GM12873 (cell line): Measurements from ENCODE around the gene BRCC3.

ENCODE experiments used
- CTCF ChIP-seq: IDR thresholded peaks from 2 replicates; pipeline ENCODE4 v1.5.1; 2012; ENCODE audit warnings: low read depth, mild to moderate bottlenecking, moderate library complexity, low read length, control low read depth; ENCODE audit not compliant: insufficient read depth; ENCODE audit errors: missing control alignments

BRCC3 gene

DNA sequence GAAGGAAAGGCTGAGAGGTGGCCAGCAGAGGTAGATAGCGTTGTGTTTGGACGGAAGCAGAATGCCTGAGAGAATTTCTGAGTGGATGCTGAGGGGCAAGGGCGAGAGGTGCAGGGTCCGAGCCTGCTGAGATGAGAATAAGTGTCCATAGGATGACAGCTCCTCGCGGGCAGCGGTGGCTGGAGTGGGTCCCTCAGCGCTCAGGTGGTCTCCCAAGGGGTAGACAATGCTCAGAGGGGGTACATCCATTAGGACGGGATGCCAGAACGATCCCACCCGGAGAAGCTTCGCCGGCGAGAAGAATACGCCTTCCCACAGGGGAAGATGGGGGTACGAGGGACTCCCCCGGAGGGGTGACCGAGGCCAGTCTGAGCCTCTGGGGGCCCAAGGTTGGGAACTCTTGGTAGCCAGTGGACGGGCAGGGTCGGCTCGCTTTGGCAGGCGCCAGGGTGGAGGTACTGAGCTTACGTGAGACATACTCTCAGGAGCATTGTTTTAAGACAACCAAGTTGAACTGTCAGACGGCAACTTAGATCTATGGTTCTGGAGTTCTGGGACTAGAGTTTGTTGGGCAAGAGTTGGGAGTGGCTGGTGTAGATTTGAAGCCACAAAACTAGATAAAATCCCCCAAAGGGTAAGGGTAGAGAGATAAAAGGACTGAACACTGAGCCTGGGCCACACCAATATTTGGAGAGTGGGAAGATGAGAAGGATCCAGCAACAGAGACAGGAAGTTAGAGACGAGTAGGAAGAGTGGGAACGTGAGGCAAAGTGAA, 15.8 kb downstream of the BRCC3 start:
- no peak for TF ChIP-seq CTCF

GRCh38 chrX:155094468-155095061, 23.3 kb downstream of the BRCC3 start:
- TF ChIP-seq CTCF, result peak; percentile 67

GRCh38 chrX:155105919-155106318, 34.6 kb downstream of the BRCC3 start:
- TF ChIP-seq CTCF, result no peak

- no peak for TF ChIP-seq CTCF
Measured at GRCh38 chrX:155108427-155108826, 37.1 kb downstream of the BRCC3 start.

DNA sequence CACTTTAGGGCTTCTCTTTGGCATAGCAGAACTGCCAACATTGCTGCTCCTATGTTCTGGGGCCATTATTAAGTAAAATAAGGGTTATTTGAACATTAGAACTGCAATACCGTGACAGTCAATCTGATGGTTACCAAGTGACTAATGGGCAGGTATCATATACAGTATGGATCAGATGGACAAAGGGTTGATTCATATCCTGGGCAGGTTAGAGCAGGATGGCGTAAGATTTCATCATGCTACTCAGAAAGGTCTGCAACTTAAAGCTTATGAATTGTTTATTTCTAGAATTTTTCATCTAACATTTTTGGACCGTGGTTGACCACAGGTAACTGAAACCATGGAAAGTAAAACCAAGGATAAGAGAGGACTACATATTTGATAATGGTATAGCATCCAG, 40.9 kb downstream of the BRCC3 start:
- no peak for TF ChIP-seq CTCF

DNA sequence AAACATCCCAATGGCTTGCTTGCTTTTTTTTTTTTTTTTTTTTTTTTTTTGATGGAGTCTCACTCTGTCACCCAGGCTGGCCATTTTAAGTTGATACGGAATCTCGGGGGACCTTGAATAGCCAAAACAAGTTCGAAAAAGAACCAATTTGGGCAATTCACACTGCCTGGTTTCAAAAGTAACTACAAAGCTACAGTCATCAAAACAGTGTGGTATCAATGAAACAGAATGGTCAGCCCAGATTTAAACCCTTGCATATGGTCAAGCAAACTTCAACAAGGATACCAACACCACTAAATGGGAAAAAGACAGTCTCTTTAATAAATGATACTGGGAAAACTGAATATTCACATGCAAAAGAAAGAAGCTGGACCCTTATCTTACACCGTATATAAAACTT, 41.8 kb downstream of the BRCC3 start:
- TF ChIP-seq CTCF, result no peak

DNA sequence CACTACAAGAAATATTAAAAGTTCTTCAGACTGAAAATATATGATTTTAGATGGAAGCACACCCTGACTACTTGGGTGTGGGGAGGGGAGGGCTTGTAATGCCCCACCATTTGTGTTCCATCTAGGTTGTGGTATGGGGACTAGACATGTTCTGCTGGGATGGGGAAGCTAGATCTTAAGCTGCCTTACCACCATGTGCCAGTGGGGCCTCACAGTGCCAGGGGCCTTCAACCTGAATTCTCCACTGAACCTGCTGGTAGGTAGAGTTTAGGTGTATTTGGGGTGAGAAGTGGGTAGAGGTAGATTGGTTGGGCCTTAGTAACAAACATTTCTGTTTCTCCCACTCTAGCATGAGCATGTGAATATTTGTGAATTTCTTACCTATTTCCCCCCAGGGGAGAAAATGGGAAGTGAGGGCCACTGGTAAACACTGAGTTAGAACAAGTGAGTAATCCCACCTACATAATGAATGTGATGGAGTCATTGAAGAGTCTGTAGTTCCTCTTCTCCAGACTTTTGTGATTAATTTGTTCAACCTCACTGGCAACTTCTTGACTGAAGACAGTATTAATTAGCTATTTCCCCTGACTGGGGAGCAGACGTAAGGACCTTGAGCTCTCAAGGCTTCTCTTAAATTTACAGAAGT, 44.0 kb downstream of the BRCC3 start:
- no peak for TF ChIP-seq CTCF
